ENCODE data around the gene FRMPD1.

DNA sequence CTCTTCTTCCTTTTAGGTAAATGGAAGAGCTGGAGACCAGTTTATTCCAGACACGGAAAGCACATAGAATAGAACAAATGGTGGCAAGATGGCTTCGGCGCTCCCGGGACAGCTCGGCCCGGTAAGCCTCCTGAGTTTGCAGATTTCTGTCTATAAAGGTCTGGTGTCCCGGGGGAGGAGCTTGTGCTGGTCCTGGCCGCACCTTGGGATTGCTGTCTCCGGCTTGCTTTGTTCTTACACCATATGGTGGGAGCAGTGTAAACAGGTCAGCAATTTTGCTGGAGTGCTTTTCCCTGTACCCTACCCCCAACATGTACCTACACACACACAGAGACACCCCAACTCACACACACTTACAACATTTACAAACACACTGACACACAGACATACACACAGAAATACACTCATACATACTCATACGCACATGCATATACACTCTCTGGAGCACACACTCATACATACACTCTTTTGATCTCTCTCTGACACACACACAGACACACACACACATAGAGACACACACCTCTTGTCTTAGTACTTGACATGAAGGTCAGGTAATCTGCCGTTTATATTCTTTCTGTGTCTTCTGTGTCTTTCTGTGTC, 42.0 kb downstream of the FRMPD1 start:
- TF ChIP-seq, protein P1, sequence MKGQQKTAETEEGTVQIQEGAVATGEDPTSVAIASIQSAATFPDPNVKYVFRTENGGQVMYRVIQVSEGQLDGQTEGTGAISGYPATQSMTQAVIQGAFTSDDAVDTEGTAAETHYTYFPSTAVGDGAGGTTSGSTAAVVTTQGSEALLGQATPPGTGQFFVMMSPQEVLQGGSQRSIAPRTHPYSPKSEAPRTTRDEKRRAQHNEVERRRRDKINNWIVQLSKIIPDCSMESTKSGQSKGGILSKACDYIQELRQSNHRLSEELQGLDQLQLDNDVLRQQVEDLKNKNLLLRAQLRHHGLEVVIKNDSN (IDR thresholded peaks at IDR 0.05): no peak
- no peak for TF ChIP-seq TAF1 (IDR thresholded peaks at IDR 0.05; ENCODE audit: low read depth)
